HCT116 (cell line): ENCODE measurements around the gene CNPY1.

Experiments used
- CEBPB ChIP-seq: IDR thresholded peaks from 2 replicates; pipeline ENCODE4 v1.6.1; 2012; ENCODE audit warnings: low read depth
- EZH2 ChIP-seq: fragments of 200-600 bp; sonication (generic); IDR thresholded peaks from 2 replicates; pipeline ENCODE4 v1.6.1; 2017; ENCODE audit warnings: antibody characterized with exemption, mixed run types
- POLR2A ChIP-seq: IDR thresholded peaks from 2 replicates; pipeline ENCODE4 v1.7.0; 2011; ENCODE audit warnings: borderline replicate concordance; ENCODE audit not compliant: insufficient read depth, insufficient read length; ENCODE audit errors: extremely low read depth
- RAD21 ChIP-seq: IDR thresholded peaks from 2 replicates; pipeline ENCODE4 v1.6.1; 2012; ENCODE audit warnings: low read depth, mild to moderate bottlenecking
- SRF ChIP-seq: IDR thresholded peaks from 2 replicates; pipeline ENCODE4 v1.6.1; 2012; ENCODE audit warnings: low read depth
- ZFX ChIP-seq: fragments of 450-650 bp; IDR thresholded peaks from 2 replicates; pipeline ENCODE4 v1.6.1; 2017
- TF ChIP-seq, protein P1 (sequence below), 3 experiments: fragments of 200-600 bp in 1 of 3; sonication (generic) in 1 of 3; IDR thresholded peaks in 2 of 3; conservative IDR thresholded peaks in 1 of 3; 2 replicates each; pipeline ENCODE4 v1.5.1; 2012 to 2017; ENCODE audit warnings: low read depth in 2 of 3, low read length in 2 of 3, antibody characterized with exemption in 1 of 3, borderline replicate concordance in 1 of 3, control low read depth in 1 of 3, mild to moderate bottlenecking in 1 of 3, mixed read lengths in 1 of 3, mixed run types in 1 of 3, moderate library complexity in 1 of 3; ENCODE audit not compliant: insufficient read depth in 1 of 3
- TF ChIP-seq, protein P2 (sequence below): IDR thresholded peaks from 2 replicates; pipeline ENCODE4 v1.6.1; 2012
- TF ChIP-seq, protein P3 (sequence below): IDR thresholded peaks from 2 replicates; pipeline ENCODE4 v1.6.1; 2012; ENCODE audit warnings: low read depth

DNA sequence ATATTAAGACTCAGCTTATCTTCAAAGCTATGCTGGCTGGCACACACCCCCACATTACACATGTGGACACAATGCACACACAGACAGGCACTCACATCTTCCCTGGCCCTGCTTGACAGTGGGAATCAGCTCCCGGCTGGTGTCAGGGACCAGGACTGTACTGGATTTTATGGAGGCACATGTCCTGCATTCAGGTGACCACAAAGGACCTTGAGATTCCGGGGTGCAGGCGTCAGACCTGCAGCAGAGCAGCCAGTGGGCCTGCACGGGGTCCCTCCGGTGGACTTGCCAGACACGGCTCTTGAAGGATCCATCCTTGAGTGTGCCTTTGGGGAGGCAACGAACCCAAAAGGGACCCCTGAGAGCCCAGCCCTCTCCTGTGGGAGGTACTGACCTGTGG lies 1.9 kb downstream of the CNPY1 start:
- TF ChIP-seq, protein P1, sequence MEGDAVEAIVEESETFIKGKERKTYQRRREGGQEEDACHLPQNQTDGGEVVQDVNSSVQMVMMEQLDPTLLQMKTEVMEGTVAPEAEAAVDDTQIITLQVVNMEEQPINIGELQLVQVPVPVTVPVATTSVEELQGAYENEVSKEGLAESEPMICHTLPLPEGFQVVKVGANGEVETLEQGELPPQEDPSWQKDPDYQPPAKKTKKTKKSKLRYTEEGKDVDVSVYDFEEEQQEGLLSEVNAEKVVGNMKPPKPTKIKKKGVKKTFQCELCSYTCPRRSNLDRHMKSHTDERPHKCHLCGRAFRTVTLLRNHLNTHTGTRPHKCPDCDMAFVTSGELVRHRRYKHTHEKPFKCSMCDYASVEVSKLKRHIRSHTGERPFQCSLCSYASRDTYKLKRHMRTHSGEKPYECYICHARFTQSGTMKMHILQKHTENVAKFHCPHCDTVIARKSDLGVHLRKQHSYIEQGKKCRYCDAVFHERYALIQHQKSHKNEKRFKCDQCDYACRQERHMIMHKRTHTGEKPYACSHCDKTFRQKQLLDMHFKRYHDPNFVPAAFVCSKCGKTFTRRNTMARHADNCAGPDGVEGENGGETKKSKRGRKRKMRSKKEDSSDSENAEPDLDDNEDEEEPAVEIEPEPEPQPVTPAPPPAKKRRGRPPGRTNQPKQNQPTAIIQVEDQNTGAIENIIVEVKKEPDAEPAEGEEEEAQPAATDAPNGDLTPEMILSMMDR (IDR thresholded peaks at IDR 0.05 in 2 of 3, conservative IDR thresholded peaks at IDR 0.05 in 1 of 3; ENCODE audit: borderline replicate concordance in 1 of 3, insufficient read depth in 1 of 3, low read depth in 2 of 3, low read length in 2 of 3) = no peak
- TF ChIP-seq POLR2A (no peak), EZH2 (no peak), RAD21 (no peak), CEBPB (no peak), SRF (no peak), ZFX (no peak)
- TF ChIP-seq, protein P2, sequence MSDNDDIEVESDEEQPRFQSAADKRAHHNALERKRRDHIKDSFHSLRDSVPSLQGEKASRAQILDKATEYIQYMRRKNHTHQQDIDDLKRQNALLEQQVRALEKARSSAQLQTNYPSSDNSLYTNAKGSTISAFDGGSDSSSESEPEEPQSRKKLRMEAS = no peak
- TF ChIP-seq, protein P3, sequence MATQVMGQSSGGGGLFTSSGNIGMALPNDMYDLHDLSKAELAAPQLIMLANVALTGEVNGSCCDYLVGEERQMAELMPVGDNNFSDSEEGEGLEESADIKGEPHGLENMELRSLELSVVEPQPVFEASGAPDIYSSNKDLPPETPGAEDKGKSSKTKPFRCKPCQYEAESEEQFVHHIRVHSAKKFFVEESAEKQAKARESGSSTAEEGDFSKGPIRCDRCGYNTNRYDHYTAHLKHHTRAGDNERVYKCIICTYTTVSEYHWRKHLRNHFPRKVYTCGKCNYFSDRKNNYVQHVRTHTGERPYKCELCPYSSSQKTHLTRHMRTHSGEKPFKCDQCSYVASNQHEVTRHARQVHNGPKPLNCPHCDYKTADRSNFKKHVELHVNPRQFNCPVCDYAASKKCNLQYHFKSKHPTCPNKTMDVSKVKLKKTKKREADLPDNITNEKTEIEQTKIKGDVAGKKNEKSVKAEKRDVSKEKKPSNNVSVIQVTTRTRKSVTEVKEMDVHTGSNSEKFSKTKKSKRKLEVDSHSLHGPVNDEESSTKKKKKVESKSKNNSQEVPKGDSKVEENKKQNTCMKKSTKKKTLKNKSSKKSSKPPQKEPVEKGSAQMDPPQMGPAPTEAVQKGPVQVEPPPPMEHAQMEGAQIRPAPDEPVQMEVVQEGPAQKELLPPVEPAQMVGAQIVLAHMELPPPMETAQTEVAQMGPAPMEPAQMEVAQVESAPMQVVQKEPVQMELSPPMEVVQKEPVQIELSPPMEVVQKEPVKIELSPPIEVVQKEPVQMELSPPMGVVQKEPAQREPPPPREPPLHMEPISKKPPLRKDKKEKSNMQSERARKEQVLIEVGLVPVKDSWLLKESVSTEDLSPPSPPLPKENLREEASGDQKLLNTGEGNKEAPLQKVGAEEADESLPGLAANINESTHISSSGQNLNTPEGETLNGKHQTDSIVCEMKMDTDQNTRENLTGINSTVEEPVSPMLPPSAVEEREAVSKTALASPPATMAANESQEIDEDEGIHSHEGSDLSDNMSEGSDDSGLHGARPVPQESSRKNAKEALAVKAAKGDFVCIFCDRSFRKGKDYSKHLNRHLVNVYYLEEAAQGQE = no peak
